ENCODE results near the gene PRR18.
A peak's percentile ranks its signal among the peaks of the same experiment; 100 is the strongest.

PRR18 gene

DNA sequence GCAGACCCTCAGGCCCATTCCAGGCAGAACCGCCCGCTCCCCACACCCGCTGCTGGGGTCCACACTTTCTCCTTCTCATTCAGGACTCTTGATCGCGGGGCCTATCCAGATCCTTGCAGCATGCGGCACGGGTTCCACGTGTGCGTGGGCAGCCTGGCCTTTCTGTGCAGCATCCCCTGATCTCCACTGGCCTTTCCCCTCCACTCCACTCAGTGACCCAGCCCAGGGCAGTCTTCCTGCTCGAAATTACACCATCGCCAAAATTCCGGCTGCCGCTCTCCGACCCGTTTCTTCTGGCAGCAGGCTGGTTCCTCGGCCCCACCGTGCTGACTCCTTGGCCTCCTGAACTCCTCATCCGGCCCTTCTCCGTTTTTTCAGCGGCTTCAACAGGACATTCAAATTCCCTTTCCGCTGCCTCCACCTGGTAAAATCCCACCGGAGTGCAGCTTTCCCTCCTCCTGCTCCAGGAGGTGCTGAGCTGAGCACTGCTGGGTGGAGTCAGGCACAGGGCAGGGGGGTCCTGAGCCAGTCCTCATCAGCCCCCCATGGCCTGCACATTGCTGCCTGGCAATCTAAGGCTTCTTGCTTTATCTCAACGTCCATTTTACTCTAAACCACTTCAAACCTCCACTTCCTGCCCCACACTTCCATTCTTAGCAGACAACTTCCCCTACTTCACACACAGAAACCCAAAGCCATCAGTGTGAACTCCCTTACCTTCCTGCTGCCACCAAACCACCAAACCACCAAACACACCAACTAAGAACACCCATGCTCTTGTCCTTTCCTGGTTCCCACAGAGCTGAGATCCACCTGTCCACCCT lies 25.2 kb upstream of the PRR18 start:
- DNase-seq = no peak

DNA sequence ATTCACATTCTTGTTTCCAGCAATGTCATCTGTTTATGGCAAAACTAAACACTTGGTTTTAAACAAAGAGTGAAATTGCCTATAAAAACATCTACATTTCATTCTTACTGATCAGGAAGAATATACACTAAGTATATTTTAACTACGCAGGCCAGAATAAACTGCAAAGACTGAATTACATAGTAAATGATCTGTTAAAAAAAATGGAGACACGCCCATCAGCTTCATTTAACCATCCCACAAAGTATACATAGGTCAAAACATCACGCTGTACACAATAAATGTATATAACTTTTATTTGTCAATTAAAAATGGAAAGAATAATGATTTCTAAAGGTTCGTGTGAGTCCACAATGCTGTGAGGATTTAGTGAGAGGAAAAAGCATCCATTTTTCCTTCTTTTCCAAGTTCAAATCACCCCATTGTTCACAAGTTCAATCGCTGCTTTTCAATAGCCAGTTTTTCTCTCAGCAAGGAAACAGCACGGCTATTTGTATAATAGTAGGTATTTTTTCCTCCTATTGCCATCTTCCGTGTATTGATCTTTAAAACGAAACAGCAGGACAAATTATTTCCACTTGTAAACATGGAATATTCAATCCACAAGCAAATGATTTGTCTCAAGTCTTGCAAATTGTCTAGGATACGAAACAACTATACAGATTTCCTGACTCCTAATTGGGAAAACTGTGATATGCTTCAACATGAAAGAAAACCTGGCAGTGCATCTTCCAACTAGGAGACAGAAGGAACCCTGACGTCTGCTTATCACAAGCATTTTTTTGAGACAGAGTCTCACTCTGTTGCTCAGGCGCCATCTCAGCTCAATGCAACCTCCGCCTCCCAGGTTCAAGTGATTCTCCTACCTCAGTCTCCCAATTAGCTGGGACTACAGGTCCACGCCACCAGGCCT lies 23.6 kb upstream of the PRR18 start:
- DNase-seq = no peak

DNA sequence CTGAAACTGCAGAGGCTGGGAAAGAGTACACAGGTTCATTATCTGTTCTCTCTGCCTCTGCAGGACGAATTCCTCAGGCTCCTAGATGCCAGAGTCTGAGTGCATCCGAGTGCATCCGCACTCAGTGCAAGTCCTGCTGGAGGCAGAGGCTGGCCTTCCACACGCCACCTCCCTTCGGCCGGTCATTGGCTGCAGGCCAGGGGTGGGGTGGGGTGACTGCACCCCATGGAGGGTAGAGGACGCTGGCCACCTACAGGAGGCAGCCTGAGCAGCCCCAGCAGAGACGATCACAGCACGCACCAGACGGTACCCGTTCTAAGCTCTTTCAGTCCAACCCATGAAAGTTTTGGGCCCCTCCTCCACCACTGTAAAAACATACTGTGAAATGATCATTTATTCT lies 22.4 kb upstream of the PRR18 start:
- no peak for DNase-seq

DNA sequence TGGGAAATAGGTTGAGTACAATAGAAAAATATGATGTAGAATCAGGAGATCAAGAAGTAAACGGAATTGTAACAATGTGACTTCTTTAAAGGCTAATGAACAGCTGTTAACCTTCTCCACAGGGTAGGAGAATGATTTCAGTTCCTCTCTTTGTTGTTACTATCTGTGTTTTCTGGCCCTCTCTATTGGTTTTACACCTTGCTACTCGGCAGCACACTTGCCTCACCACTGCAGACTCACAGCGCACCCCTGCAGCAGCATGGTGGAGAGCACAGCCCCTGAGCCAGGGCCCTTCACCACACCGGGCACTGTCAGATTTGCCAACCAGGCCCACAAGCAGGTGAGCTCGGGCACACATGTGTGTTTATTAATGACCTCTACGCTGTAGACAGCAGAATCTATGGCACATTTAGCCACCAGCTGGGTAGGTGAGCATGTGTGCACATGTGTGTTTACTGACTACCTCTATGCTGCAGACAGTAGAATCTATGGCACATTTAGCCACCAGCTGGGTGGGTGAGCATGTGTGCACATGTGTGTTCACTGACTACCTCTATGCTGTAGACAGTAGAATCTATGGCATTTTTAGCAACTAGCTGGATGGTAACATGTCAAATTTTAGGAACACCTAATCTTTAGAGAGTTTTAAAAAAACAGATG lies 17.3 kb upstream of the PRR18 start:
- DNase-seq = no peak

DNA sequence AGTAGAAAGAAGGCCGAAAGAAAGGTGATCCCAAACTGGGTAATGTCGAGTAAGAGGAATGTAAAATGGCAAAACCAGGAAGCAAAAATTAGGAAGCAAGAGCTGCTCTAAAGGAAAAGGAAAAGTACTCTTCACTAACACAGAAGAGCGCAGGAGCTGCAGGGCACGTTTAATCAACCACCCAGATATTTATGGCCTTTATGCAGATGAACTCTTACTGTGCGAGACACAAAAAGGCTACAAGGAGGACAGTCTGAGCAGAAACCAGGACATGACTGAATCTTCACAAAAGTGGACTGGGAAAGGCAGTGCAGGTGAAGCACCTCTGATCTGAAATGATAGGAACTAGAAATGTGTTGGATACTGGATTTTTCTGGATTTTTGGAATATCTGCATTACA lies 15.2 kb upstream of the PRR18 start:
- no peak for DNase-seq

DNA sequence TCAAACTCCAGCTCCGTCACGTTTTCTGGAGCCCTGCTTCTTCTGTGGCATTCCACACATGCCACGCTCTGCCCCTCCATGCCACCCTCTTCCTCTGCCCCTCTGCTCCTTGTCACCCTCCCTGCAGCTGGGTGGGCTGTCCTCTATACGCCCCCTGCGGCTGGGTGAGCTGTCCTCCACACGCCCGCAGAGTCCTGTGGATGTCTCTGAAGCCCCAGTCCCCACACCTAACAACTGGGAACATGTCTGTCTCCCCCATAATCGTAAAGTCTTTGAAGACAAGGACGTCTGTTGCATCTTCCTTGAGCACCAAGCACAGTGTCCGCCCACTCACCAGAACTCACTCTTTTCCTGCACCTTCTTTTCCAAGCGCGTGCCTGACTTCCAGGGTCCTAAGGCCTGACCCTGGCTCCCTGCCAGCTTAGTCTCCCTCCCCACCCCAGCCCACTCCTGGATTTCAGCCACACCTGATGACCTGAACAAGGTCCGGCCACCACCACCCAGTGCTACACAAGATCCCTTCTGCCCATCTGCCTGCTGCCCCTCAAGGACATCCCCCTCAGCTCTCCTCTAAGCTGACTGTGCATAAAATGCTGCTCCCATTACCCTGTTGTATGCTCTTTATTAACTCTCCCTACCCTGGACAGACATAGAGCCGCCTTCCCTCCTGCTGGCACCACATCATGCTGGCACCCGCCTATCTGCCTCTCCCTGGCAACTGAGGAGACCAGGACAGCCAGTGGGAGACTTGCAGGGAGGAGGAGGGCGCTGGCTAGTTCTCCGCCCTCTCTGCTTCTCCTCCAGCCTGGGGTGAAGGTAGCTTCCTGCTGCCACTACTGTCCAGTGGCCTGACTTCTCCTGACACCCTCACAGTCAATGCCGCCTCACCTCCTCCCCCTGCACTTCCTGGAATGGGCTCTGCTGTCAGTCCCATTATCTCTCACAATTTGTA lies 10.7 kb upstream of the PRR18 start:
- DNase-seq = no peak

DNA sequence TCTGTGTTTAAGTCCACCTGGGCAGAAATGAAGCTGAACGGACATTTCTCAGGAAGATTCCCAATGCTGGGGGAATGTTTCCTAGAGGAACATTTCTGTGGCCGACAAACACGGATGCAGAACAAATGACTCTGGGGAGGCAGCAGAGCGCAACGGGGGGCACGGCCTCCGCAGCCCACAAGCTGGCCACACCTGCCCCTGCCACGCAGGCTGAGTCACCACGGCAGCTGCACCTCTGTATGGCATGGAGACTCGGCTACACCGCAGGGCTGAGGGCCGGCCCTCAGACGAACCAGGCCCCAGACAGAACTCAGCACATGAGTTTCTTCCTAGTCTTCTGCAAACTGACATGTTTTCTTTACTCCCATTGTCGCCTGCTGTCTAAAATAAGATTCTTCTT lies 10.0 kb upstream of the PRR18 start:
- no peak for DNase-seq

DNA sequence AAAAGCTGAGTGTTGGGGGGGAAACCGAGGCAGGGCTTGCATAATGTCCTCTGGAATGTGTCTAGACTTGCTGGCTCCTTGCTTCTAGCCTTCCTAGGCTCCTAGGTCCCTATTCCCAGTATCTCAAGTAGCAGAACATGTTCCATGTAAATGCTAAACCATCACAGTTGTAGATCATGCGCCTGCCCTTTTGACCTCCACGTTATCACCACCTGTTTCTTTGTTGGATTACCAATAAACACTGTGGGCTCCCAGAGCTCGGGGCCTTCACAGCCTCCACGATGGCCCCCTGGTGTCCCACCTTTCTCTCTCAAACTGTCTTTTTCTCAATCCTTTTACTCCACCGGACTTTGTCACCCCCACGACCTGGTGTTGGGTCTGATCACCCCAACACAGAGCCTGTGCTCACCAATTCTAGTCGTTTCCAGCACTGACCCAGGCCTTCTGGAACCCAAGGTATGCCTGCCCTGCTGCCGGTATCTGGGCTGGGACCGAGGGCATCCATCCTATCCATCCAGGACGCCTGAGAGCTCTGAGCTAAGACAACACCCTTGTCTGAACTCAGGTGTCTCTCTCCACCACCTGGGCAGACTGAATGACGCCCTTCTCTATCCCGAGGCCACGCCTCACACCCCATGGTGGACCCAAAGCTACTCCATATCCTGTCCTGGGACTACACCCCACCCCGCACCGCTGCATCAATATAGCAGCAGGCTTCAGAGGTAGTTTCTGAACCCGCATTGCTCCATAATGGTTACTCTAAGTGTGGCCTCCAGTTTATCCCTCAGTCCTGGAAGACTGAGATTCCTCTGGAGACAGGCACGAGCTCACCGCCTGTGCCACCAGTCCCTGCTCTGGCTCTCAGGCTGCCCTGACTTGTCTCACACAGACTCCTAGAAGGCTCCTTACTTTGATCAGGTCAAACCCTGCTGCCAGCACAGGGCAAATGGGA lies 9.3 kb upstream of the PRR18 start:
- DNase-seq = no peak

DNA sequence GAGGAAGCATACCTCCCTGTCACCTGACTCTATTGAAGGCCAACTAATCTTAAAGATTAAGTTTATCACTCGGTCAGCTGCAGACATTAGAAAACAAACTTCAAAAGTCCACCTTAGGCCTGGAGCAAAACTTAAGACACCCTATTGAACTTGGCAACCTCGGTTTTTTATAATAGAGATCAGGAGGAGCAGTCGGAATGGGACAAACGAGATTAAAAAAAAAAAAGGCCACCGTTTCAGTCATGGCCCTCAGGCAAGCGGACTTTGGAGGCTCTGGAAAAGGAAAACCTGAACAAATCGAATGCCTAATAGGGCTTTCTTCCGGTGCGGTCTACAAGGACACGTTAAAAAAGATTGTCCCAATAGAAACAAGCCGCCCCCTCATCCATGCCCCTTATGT lies 7.2 kb upstream of the PRR18 start:
- no peak for DNase-seq

DNA sequence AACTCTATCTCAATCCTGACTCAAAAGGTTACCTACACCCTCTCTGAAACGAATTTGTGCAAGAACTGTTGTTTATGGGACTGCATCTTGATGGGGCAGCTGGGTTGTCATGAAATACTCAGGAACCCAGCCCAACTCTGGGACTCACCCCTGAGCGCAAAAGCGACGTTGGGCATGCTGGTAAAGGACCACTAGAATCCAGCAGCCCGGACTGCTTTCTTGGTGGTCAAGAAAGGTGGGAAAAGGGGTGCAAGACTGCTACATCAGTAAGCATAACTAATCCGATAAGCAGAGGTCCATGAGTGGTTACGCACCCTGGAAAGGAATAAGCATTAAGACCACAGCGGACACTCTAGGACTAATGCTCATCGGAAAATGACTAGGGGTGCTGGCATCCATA lies 6.3 kb upstream of the PRR18 start:
- DNase-seq = no peak

DNA sequence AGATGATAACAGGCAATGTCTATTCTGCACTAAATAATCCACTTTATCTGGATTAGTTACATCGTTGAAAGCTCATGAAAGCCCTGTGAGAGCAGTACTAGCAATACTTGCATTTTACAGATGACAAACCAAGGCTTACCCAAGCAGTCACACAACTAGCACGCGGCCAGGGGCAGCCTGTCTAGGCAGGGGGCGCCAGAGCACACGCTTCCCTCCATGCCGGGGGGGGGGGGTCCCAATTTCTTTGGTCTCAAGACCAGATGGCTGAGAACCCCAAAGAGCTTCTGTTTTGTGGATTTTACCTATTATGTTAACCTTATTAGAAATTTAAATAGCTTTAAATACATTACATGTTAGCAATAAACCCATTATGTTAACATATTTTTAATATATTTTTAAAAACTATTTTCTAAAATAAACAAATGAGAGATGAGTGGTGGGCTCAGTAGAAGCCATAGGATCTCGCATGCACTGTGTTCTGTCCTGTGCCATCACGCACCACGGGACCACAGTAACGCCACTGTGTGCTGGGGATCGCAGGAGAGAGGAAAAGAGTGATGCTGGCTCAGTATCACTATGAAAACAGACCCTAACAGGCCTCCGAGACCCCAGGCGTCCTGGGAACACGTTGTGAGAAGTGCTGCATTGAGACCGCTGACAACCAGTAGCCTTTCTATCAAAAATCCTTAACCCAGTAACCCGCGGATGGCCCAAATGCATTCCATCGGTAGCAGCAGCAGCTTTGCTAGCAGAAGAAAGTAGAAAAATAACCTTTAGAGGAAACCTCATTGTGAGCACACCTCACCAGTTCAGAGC lies 5.3 kb upstream of the PRR18 start:
- DNase-seq = peak; percentile 26

DNA sequence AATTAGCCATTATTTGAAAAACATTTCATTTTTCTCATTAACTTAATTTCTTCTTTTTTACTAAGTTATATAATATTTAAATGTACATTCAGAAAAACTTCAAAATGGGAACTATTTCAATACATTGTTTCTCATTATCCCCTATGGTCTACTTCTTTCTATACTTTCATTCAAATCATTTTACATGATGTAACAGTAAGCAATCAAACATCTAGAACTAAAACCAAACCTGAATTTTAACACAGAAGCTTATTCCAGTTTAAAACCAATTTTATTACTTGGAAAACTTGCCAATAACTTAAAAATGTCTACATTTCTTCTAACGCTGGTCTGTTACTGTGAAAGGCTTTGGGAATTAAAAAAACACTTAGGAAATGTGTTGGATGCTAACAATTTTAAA lies 4.6 kb upstream of the PRR18 start:
- DNase-seq = no peak

DNA sequence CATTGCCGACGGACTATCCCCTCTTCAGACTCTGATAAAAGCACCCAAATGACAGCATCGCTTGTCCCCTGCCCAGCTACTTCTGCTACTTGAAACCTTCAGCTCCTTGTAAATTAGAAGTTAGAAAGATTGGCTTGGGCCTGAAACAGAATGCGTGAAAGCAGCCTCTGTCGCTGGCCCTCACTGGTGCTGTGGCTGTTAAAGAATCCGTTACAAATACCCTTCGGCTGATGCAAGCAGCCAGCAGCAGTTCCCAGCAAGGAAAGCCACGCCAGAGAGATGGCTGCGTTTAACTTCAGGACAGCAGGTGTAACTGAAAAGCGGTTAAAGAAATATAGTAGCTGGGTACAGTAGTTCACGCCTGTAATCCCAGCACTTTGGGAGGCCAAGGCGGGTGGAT lies 2.4 kb upstream of the PRR18 start:
- no peak for DNase-seq

DNA sequence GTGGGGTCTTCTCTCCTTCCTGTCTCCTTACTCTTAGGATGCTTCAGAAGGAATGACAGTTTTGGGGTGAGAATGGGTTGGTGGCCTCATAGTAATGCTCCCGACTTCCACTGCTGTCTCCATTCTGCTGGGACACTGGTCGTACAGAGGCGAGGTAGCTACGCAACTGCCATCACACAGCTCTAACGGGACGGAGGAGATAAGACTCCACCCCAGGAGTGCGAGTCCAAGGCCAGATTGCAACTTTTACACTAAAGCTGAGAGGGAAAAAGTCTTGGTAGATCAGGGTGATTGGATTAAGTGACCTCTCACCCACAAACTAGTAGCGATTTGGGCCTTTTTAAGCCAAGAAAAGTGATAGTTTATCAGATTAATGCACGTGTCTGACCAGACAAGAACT lies 1.8 kb upstream of the PRR18 start:
- no peak for DNase-seq

DNA sequence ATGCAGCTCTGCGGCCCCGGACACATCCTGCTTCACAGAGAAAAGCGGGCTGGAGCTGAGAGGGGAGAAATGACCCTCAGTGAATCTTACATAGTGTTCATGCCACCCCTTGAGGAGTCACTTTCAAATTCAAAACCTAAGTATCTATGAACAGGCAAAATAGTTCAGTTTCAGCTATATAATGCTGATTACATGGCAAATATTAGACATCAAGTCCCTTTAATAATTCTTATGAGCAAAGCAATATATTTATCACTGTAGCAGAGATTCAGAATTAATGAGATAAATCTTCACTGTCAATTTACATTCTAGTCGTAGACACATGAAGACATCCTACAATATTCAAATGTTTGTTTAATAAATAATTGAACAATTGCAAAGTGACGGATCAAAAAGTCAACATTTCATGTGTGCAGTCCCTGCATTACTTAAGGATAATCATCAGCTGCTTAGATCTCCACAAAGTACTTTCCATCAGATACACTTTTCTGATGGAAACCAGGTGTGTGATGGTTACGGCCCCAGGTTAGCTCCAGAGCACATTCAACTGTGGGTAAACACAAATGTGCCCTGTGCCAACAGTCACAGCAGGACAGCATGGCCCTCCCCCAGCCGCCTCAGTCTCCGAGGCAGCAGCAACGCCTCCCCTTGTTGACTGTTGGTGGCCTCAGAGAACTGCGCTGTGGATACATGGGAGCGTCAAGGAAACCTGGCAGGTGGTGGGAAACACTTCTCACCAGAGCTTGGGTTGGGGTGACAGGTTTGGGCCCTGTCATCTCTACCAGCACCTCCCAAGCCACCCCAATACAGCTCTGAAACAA lies 787 bp upstream of the PRR18 start:
- DNase-seq = no peak

DNA sequence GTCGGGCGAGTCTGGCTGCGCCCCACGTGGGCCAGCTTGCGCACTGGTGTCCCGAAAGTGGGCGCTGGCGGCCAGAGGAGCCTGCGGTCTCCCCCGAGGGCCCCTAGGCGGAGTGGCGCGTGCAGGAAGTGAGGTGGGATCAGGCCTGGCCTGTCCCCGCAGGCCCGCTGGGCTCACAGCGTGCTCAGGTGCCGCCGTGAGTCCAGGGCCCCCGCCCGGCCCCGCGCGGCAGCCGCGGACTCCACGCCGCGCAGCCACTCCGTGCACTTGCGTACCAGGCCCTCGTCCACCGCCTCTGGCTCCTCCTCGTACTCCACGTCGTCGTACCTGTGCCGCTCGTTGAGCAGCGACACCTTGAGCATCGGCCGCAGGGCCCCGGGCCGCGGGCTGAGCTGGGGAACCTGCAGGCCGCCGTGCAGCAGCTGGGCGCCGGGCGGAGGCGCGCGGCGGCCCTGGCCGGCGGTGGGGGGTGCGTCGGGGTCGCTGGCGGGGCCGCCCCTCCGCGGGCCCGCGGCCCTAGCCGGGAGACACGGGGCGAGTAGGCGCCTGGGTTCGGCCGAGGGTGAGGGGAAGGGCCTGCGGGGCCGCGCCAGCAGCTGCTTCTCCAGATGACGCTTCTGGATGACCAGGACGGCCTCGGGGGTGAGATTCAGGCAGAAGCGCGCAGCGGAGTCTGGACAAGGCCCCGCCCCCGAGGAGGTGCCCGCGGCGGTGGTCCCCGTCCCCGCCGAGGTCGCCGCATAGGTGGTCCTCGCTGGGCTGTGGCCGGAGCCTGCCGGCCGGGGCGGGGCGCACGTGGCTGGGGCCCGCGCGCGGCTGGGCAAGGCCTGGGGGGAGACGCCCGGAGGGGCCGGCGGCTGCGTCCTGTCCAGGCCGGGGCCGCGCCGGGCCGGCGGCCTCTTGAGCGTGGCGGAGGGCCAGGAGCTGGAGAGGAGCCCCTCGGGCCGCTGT lies 835 bp downstream of the PRR18 start:
- DNase-seq = no peak

DNA sequence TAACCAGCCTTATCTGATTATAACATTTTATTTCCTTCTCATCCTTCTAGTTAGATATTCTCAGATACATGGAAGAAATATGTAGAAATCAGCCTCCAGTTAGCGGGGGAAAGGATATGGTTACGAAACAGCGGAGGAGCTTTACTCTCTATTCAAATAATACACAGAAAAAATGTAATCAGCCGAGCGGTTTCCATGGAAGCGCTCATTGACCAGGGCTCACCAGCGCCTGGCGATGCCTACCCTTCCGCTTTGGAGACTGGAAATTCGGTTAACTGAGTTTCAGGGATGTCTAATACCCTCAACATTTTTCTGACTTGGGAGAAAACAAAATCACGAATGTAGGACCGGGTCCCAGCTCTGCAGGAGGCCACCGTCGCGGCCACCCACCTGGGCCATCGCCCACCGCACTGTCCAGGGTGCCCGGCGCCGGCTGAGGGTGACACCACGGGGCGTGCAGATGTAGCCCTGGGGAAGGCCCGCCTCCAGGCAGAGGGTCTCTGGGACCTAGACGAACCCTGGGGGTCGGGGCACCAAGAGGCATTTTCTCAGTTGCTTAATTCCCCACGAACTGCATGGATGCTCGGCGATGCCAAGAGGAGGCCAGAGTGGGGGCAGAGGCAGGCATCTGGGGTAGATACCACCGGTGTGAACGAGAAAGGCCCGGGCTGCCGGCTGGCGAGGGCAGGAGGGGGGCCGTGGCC lies 1.7 kb downstream of the PRR18 start:
- DNase-seq = no peak
